SW480 (cell line): Measurements from ENCODE around the gene COL25A1.
"Not testable (repeated sequence)": the region's sequence is repeated elsewhere in the genome, so short reads cannot be mapped to it uniquely, and the experiment has no call there.

ENCODE experiments used
- DNase-seq: peaks from one replicate; pipeline ENCODE4 v3.0.0-alpha.2; 2016; ENCODE audit warnings: low spot score

The COL25A1 gene

DNA sequence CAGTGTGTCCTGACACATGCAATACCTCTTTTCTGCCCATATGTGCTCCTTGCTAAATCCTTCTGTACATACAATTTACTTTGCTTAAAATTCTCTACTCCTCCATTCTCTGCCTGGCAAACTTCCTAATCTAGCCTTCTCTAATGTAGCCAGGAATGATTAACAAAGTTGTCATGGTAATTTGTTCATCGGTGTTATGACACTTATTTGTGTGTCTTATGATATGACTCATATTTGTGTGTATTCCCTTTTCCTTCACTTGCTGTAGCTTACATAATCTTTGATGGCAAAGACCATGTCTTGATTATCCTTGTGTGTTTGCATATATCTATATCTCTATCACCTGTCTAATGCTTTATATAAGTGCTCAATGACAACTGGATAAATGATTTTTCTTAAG lies 133.3 kb downstream of the COL25A1 start:
- DNase-seq: no peak

DNA sequence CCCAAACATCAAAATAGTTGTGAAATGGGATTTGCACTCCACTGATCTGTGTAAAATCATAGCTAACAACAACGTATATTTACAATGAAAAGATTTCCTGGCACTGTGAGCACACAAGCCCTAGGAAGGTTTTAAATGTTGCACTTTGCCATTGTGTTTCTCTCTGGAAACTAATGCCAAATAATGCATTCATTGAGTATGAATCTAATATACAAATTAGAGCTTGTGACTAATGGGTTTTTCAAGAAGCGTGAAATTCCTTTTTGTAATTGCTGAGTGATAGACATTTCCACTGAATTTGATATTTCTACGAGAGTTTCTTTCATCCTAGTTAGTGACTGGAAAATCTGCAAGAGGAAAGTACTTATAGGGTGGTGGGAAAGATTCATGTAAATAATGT lies 135.9 kb downstream of the COL25A1 start:
- DNase-seq: no peak

DNA sequence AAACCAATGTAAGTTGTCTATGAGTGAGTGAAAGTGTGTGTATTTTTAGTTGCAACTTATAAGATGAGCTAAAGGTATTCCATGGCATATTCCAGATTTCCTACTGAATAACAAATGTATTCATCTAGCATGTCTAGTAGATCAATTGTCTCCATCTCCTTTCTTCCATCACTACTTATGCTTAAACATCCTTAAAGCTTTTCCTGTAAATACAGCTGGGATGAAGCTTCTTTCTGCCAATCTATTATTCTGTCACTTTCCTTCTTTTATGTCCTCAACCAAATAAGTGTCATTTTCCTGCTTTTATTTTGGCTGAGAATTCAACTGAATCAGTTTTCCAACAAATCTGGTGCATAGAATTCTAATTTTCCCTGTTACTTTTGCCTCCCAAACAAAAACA lies 136.3 kb downstream of the COL25A1 start:
- no peak for DNase-seq

DNA sequence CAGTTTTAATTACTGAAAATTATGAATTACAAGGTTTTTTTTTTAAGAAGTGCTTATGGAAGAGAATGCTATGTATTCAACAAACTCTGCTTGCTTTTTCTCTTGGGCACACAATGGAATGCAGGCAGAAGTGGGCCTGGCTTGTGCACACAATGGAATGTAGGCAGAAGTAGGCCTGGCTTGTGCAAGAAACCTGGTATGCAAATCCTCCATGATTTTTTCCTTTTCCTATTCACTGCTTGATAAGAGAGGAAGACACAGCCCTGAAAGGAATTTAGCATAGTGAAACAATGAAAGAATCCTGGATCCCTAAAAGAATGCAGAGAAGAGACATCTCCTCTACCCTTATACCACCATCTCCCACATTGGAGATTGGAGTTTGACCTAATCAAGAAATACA lies 138.4 kb downstream of the COL25A1 start:
- no peak for DNase-seq

DNA sequence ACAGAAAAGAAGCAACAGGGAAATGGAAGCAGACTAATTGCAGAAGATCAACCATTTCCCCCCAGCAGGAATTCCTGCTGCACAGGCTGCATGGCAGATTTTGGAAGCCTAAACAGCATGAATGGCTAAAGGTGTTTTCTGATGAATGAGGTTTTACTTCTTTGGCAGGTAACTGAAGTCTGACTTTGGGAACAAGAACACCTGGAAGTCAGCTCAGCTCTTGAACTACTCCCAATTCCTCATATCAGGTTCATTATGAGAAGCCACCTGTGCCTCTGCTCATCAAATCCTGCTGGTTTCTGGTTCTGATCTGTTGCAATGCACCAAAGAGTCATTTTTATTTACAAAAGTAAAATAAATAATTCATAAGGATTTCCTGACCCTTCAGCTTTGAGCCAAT lies 139.0 kb downstream of the COL25A1 start:
- DNase-seq: no peak

DNA sequence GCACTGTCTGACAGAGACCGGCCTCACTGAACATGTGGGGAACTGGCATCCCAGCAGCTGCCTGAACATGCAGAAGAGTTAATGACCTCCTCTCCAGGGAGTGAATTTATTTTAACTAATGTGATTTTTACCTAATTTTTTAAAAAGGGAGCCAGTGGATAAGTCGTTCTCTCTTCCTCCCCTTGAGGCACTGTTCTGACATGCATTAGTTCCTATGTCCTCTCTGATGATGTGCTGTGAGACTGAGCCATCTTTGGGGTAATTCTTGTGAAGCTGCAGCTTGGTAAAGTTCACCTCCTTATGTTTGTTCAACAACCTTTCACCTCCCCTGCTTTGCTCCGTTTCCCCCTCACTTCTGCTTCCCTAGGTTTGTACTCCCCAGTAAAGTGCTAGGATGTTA lies 139.7 kb downstream of the COL25A1 start:
- DNase-seq: no peak

DNA sequence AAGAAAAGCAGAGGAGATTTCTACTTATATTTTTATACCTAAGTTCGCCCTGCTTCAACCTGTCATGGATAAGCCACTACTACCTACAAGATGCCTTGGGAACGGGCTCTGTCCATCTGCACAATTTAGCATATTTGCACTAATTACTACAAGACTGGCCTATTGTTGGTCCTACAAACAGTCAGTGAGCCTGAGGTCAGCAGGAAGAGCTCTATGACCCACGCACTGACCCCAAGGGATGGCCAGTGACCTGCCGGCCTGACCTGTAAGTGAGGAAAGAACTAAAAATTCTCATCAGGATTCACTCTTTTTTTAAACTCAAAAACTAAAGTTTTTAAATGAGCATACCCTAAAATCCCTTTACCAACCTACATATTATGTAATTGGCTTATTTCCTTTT lies 142.0 kb downstream of the COL25A1 start:
- DNase-seq: no peak

DNA sequence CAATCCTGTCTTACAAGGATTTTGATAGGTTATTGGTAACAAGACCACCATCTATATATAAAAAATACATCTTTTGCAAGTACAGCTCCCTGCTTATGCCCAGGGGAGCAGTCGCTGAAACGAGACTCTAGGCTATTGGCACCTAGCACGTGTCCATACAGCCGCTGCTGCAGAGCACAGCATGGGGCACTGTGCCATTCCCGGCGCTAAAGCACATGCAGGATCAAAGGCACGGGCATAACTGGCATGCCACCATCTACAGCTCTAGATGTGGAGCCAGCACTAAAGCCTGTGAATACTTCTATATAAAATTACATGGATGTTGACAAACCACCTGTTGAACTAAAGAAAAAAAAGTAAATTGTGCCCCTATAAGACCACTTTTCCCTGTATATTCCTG lies 144.8 kb downstream of the COL25A1 start:
- DNase-seq: no peak

DNA sequence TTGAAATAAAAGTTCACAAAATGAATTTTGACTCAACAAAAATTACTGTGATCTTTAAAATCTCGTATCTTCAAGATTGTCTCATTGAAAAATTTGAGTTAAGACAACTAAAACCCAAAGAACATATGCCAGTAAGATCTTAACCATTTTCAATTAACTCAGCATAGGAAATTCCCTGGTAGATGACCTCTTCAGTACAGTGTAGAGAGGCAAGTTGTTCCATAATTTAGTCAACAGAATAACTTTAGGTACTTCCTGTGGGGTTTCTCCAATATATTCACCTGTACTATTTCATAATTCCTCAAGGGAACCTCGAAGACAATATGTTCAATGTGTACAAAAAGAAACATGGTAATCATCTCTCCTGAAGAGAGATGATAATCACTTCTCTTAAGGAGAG lies 145.3 kb downstream of the COL25A1 start:
- no peak for DNase-seq

DNA sequence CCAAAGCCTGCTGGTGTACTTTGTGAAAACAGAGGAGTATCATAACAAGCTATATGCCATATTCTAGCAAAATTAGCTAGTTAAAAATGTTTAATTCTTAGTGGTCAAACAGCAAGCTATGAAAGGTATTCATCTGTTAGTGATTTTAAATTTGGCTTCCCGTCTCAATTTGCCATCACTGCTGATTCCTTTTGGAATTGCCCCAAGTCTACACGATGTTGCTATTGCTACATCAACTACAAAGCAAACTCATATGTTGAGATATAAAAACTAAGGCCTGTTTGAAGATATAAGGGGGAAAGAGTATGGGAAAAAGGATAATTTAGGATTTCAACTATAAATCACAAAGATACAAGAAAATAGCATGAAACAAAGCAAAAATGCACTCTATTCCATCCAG lies 146.1 kb downstream of the COL25A1 start:
- DNase-seq: no peak

DNA sequence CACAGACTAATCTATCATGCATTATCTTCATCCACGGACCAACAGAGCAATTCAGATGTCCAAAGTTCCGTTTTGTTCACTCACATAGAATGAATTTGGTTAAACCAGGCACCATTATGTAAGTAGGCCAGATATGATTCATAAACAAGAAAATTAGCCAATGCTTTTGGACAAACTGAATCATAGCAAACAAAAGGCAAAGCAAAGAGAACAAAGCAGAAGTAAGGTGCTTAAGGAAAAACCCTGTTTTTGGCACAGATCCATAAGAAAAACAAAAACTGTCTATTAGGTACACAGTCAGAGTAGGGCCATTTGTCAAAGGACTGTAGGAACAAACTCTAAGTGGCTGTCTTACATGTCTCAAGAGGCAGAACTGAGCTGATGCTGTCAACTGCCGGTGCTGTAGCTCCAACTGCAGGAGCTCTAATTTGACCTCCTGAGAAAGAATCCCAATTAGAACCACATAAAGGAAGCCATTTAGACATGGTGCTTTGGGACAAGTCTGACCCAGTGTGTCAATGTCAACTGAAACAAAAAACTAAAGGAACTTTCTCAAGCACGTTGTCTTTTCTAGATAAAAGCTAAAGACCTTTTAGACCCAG lies 146.7 kb downstream of the COL25A1 start:
- no peak for DNase-seq

DNA sequence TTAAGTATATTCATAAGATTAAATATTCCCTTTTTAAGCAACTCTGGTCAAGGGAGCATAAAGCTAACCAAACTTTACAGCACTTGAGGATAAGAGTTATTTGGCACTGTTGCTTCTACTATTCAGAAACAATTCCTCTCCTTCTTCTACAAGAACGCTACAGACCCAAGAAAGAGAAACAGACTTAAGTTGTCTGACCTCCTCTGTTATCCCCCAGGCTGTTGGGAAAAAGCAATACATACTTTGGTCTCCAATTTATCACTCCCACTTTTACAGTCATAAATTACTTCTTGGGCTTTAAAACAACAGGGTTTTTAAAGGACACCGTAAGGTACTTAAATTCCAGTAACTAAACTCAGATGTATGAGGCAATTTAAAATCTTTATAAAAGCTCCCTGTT lies 147.4 kb downstream of the COL25A1 start:
- no peak for DNase-seq

DNA sequence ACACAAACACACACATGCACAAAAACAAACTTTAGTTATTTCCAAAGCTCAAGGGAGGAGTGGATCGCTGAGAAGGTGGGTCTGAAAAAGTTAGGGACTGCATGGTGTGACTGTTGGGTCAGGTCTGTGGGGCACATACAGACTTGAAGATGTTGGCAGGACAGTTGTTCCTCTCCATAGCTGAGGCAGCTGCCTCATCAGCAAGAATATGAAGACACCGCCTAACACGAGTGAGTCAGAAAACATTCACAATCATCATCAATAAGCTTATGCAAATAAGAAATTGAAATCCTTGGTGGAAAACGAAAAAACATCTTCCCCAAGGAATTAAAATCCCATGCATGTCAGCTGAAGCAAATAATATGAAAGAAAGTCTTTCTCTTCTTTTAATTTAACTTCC lies 148.0 kb downstream of the COL25A1 start:
- no peak for DNase-seq

DNA sequence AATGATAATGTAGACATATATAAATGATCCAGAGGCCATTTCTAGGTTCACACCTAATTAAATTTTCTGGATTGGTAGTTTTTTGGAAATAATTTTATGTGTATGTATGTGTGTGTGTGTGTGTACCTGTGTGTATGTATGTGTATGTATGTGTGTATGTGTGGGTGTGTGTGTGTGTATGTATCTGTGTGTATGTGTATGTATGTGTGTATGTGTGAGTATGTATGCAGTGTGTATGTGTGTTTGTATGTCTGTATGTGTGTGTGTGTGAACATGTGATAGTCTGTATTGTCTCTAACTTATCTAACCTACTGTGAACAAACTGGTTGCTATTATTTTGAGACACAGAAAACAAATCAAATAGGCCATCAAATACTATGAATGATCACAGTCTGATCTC lies 152.6 kb downstream of the COL25A1 start:
- DNase-seq: no peak

DNA sequence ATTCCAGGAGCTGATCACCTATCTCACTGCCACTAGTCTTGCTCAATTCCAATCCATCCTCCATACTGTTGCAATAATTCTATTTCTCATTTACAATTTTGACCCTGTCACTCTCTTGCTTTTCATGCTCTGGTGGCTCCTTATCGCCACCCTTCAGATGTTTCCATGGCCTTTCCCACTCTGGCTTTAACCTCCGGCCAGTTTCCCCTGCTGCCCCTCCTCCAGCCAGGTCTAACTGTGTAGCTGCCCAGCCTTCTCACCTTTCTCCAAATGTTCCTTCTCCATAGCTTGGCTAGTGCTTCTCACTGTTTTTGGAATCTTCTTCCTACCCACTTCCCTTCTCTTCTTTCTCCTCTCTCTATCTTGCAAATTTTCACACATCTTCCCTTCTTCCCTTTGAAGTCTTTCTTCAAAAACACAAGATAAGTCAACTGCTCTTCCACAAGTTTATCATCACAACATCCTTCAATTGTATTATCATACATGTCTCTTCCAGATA lies 153.8 kb downstream of the COL25A1 start:
- DNase-seq: no peak

DNA sequence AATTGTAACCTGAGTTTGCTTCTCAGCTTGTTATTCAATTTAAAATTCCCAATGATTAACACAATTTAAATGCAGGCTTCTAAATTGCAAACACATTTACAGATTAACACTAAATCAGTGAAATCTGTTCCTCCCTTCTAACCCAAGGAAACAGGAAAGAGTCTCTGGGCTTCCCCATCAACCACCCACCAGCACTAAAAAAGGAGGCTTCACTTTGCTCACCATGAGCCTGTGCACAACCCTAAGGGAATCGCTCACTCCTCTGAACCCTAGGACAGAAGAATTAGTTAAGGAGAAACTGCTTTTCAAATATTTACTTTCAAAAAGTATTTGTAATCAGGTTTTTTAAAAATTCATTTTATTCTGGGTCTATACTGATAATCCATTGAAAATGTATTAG lies 155.3 kb downstream of the COL25A1 start:
- DNase-seq: no peak

DNA sequence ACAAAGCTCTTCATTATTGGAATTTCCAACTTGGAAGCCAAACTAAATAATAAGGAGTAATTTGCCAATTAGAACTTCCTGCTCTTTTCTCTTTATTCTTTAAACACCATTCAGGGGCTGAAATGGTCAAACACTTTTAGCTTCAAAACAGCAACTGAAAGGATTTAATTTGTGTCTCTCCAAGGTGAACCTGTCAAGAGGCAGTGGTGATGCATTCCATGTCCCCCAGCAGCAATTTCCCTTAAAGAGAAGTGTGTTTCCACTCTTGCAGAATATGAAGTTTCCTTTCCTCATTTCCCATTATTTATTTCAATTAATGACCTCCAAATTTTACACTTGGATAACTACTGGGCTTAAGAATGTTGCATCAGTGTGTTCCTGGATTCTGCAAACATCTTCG lies 156.0 kb downstream of the COL25A1 start:
- DNase-seq: no peak

DNA sequence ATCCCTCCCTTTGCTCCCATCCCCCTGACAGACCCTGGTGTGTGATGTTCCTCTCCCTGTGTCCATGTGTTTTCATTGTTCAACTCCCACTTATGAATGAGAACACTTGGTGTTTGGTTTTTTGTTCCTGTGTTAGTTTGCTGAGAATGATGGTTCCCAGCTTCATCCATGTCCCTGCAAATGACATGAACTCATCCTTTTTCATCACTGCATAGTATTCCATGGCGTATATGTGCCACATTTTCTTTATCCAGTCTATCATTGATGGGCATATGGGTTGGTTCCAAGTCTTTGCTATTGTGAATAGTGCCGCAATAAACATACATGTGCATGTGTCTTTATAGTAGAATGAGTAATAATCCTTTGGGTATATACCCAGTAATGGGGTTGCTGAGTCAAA lies 164.3 kb downstream of the COL25A1 start:
- not testable (repeated sequence) for DNase-seq

DNA sequence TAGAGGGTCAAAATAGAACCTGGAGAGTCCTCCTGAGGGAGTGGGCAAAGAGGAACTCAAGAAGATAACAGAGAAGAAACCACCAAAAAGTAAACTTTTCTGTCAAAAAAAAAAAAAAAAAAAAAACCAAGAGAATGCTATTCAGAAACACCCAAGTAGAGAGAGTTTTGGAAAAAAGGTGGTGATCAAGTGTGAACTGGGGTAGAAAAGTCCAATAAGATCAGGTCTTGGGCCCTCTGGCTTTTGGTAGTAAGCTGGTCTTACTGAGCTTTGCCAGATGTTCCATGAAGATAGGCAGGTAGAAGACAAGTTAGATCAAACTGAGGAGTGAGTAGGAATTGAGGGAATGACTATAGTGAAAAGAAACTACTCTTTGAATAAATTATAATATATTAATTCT lies 167.5 kb downstream of the COL25A1 start:
- DNase-seq: no peak

DNA sequence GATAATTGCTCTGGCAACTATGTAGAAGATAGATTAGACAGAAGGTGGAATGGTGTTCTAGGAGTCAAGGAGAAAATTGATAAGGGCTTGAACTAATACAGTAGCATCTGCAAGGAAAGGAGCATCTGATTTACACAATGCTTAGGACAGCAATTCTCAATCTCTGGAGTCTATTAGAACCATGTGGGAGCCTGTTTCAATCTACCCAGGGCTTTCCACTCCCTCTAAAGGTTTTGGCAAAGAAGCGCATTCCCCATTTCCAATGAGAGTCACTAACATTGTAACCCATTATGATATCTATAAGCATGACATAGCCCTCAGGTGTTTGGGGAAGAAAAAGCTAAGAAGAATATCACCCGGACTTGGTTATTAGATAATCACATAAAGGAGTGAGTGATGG lies 168.2 kb downstream of the COL25A1 start:
- no peak for DNase-seq

DNA sequence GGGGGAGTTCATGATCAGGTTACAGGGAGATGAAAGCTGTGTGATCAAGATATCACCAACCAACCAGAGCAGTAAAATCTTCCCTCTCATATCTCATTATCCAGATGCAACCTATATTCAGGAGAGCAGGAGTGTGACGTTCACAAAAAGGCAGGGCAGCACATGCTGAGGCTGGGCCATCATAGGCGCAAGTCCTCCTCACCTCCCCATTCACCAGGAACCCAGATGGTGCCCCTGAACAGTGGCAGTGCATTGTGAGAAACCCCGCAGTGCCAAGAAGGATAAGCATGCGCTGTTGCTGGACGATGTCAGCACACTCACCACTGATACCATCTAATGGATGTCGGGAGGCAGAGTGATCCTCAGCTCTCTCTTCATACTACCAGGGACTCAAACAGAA lies 170.9 kb downstream of the COL25A1 start:
- DNase-seq: no peak

DNA sequence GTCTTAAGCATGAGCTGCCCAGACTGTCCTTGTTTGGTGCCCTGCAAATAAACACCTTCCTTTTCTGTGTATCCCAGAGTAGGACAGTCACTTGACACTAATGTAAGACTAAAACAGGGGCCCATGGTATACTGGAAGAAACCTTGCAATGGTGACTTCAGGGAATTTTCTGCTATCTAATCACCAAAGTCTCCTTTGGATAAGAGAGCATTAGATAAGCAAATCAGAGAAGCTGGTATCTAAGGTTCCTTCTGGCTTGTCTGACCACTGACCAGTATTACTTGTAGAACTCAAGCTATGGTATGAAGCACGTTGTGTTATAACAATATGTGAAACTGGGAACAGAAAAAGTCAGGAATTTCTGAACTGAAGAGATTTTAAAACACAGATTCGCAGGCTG lies 173.9 kb downstream of the COL25A1 start:
- DNase-seq: no peak

DNA sequence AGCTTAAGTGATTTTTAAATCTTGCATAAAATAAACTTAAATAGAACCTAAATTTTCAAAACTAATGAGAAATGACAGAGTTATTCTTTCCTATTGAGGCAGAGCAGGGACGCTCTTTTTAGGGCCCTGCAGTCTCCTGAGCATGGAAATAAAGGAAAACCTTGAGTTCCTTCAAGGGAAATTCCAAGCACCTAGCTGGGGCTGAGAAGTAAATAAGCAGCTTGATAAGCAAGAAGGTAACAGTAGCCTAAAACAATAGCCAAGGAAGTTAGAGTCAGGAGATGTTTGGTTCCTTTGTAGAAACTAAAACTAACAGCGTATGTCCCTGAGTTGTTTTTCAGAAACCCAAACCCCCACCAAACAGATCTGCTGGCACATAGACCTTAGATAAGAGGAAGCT lies 174.6 kb downstream of the COL25A1 start:
- DNase-seq: no peak

DNA sequence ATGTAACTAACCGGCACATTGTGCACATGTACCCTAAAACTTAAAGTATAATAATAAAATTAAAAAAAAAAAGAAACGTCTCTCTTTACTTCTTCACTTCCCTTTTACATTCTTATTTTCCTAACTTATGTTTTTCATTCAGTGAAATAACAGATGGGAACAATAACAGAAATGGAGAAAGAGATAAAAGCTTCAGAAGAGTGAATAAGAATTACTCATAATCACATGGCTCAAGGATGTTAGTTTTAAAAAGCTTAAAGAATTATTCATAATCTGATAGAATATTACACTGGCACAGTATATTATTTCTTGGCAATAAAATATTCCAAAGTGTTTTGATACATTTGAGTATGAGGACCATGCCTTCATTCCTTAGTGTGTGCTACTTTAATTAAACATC lies 175.6 kb downstream of the COL25A1 start:
- DNase-seq: no peak

DNA sequence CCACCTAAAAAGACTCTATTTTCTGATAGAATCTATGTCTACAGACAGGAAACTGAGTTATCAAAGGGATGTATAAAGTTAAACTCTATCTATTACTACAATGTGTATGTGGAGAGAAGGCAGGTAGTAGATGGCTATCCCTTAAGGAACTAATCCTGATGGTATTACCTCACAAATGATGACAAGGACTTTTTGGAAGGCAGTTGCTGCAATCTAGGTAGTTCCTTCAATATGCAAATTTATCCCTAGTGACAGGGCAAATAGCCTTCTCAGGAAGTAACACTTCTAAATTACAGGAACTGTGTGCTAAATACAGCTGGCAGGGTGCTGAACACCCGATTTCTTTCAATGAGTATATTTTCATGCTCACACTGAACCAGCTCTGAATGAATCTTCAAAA lies 177.4 kb downstream of the COL25A1 start:
- no peak for DNase-seq
